K562 (cell line): ENCODE measurements around the gene HOXD12. TPM values are rescaled to one million over a fixed set of nuclear protein-coding genes. Genes with fewer than 3 reads are reported as not detected.

Source experiments
- CEBPG ChIP-seq, 3 experiments: fragments of 200-800 bp in 1 of 3; sonication (Bioruptor generic) in 1 of 3; sonication (generic) in 1 of 3; formaldehyde crosslinking in 1 of 3; IDR thresholded peaks in 2 of 3; conservative IDR thresholded peaks in 1 of 3; 2 replicates each; pipeline versions ENCODE4 v1.6.1 to v1.8.0; 2016 to 2022; ENCODE audit warnings: missing compliant biosample characterization in 2 of 3, missing genetic modification characterization in 2 of 3, mild to moderate bottlenecking in 1 of 3, missing genetic modification reagents in 1 of 3
- CSDE1 ChIP-seq, 2 experiments: fragments of 450-650 bp; IDR thresholded peaks; 2 replicates each; pipeline ENCODE4 v1.6.1; 2016; ENCODE audit warnings: mild to moderate bottlenecking in 1 of 2
- ELF1 ChIP-seq: fragments of 200-800 bp; sonication (Bioruptor generic); IDR thresholded peaks from 2 replicates; pipeline ENCODE4 v1.6.1; 2016; ENCODE audit warnings: missing genetic modification characterization, missing compliant biosample characterization
- MEIS2 ChIP-seq: fragments of 450-650 bp; IDR thresholded peaks from 2 replicates; pipeline ENCODE4 v1.6.1; 2014; ENCODE audit warnings: mild to moderate bottlenecking; ENCODE audit not compliant: partially characterized antibody
- MIER1 ChIP-seq: fragments of 450-650 bp; IDR thresholded peaks from 2 replicates; pipeline ENCODE4 v1.6.1; 2016; ENCODE audit warnings: antibody characterized with exemption, mild to moderate bottlenecking, low read depth
- TFAM ChIP-seq: fragments of 250-450 bp; sonication (Bioruptor Pico); conservative IDR thresholded peaks from 2 replicates; pipeline ENCODE4 v1.5.0; 2021; ENCODE audit warnings: mild to moderate bottlenecking, moderate library complexity
- ZNF12 ChIP-seq: sonication (generic); formaldehyde crosslinking; IDR thresholded peaks from 2 replicates; pipeline ENCODE4 v1.4.0; 2020; ENCODE audit warnings: mild to moderate bottlenecking, missing genetic modification reagents
- polyA plus RNA-seq, 8 experiments: library from polyadenylated mRNA; depleted of rRNA in 4 of 8; stranded (reverse) in 5 of 8; unstranded in 3 of 8; fragments of >200 nt; fragmentation: Nextera tagmentation in 2 of 8; fragmentation: Illumina TruSeq in 1 of 8; extraction: Ambion mirVana in 2 of 8; extraction: Trizol in 1 of 8; gene quantifications; 2 replicates each; pipeline versions ENCODE4 v1.2.1 to v1.2.3, GENCODE V29; 2011 to 2014; ENCODE audit warnings: inconsistent platforms in 1 of 8, missing spikeins in 1 of 8
- total RNA-seq, 7 experiments: library from RNA; depleted of rRNA in 6 of 7; stranded (reverse); fragments of >200 nt in 6 of 7; fragmentation: Illumina TruSeq in 2 of 7; extraction: Trizol in 2 of 7; gene quantifications; 2 replicates each; pipeline versions ENCODE4 v1.2.1 to v1.2.3, GENCODE V29; 2011 to 2021; ENCODE audit warnings: low replicate concordance in 1 of 7
- TF ChIP-seq, protein P1 (sequence below), 2 experiments: fragments of 450-650 bp in 1 of 2; sonication (generic) in 1 of 2; formaldehyde crosslinking in 1 of 2; IDR thresholded peaks in 1 of 2; conservative IDR thresholded peaks in 1 of 2; 2 replicates each; pipeline versions ENCODE4 v1.6.1 to v1.8.1; 2016 to 2023; ENCODE audit warnings: mild to moderate bottlenecking in 2 of 2, moderate library complexity in 2 of 2, inconsistent platforms in 1 of 2, missing genetic modification reagents in 1 of 2
- TF ChIP-seq, protein P2 (sequence below): fragments of 250-450 bp; sonication (Bioruptor Pico); IDR thresholded peaks from 2 replicates; pipeline ENCODE4 v1.5.1; 2021; ENCODE audit warnings: mild to moderate bottlenecking
- TF ChIP-seq, protein P3 (sequence below): fragments of 250-450 bp; sonication (Bioruptor Pico); IDR thresholded peaks from 2 replicates; pipeline ENCODE4 v1.4.0; 2020

The HOXD12 gene
- total and polyA plus RNA-seq, 9 of the 15 experiments (the other 6 are each of a cell fraction or from before 2014, with no cell fraction given): not detected

DNA sequence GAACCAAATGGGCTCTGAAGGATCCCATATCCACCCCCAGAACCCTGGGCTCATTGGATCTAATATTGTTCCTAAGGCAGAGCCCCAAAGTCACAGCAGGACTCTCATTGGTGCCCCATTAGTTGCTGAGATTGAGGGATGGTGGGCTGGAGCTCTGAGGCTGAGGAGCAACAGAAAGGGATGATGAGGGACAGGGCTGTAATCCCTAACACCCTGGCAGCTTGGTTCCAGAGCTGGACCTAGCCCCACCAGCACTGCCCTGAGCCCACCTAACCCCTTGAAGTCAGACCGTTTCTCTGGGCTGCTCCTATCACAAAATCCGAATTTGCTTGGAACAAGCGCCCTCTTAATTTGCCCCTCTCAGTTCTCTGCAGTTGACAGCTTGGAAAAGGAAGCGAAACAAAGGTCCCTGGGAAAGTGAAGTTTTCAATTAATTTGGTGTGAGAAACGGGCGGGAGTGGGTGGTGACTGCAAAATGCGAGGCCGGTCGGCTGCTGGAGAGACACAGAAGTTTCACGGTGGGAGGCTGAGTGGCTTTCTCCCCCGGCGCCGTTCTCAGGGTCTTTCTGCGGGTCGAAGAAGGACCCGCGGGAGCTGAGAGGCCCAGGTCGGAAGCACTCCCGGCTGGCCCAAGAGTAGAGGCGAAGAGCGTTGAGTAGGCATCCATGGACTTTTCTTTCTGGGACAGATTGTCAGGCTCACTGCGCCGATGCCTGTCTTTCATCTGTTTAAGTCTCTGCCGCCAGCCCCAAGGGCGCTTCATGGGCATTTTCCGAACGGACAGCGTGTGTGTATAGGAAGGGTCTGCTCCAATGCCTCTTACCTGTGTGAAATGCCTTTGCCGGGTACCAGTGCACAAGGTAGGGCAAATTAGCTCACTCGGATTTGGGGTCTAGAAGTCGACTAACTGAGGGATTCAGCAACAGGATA is 8.0 kb upstream of the HOXD12 start (continued):
- no peak for TF ChIP-seq TFAM (CRISPR knock-in tag)
- no peak for TF ChIP-seq ZNF12 (CRISPR knock-in tag)
- TF ChIP-seq, protein P1, sequence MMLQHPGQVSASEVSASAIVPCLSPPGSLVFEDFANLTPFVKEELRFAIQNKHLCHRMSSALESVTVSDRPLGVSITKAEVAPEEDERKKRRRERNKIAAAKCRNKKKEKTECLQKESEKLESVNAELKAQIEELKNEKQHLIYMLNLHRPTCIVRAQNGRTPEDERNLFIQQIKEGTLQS (IDR thresholded peaks at IDR 0.05): no peak
- TF ChIP-seq, protein P1 (CRISPR knock-in tag; conservative IDR thresholded peaks at IDR 0.05): no peak
- TF ChIP-seq ELF1 (tag): no peak
- TF ChIP-seq, protein P2, sequence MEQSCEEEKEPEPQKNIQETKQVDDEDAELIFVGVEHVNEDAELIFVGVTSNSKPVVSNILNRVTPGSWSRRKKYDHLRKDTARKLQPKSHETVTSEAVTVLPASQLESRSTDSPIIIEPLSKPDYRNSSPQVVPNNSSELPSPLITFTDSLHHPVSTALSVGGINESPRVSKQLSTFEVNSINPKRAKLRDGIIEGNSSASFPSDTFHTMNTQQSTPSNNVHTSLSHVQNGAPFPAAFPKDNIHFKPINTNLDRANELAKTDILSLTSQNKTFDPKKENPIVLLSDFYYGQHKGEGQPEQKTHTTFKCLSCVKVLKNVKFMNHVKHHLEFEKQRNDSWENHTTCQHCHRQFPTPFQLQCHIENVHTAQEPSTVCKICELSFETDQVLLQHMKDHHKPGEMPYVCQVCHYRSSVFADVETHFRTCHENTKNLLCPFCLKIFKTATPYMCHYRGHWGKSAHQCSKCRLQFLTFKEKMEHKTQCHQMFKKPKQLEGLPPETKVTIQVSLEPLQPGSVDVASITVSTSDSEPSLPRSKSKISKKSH (CRISPR knock-in tag): no peak
- TF ChIP-seq CEBPG (CRISPR knock-in tag; IDR thresholded peaks at IDR 0.05): no peak
- TF ChIP-seq CEBPG (tag; conservative IDR thresholded peaks at IDR 0.05 in 1 of 2, IDR thresholded peaks at IDR 0.05 in 1 of 2): no peak
- TF ChIP-seq MIER1: no peak
- TF ChIP-seq, protein P3, sequence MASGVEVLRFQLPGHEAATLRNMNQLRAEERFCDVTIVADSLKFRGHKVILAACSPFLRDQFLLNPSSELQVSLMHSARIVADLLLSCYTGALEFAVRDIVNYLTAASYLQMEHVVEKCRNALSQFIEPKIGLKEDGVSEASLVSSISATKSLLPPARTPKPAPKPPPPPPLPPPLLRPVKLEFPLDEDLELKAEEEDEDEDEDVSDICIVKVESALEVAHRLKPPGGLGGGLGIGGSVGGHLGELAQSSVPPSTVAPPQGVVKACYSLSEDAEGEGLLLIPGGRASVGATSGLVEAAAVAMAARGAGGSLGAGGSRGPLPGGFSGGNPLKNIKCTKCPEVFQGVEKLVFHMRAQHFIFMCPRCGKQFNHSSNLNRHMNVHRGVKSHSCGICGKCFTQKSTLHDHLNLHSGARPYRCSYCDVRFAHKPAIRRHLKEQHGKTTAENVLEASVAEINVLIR (CRISPR knock-in tag): no peak
- no peak for TF ChIP-seq MEIS2
- TF ChIP-seq CSDE1 (IDR thresholded peaks at IDR 0.05): no peak
